ENCODE results near the gene ORAI3.

- no peak for TF ChIP-seq ARID3A (IDR thresholded peaks at IDR 0.05; ENCODE audit: low read depth, low read length)
- no peak for TF ChIP-seq TBP (CRISPR knock-in tag; IDR thresholded peaks at IDR 0.05)
- no peak for TF ChIP-seq CTCF (CRISPR knock-in tag; IDR thresholded peaks at IDR 0.05)
- no peak for TF ChIP-seq MTA3 (CRISPR knock-in tag; IDR thresholded peaks at IDR 0.05)
- TF ChIP-seq ZSCAN9 (CRISPR knock-in tag; IDR thresholded peaks at IDR 0.05; ENCODE audit: borderline replicate concordance) = no peak
- TF ChIP-seq ERF (CRISPR knock-in tag; IDR thresholded peaks at IDR 0.05) = no peak
- no peak for TF ChIP-seq ZNF282 (IDR thresholded peaks at IDR 0.05; ENCODE audit: partially characterized antibody)
- TF ChIP-seq ZNF274 (CRISPR knock-in tag; IDR thresholded peaks at IDR 0.05) = no peak
- no peak for TF ChIP-seq ZNF543 (CRISPR knock-in tag; IDR thresholded peaks at IDR 0.05)
- no peak for TF ChIP-seq ZNF781 (CRISPR knock-in tag; IDR thresholded peaks at IDR 0.05; ENCODE audit: borderline replicate concordance, not compliant biosample characterization)
- no peak for TF ChIP-seq ZNF431 (CRISPR knock-in tag; IDR thresholded peaks at IDR 0.05; ENCODE audit: borderline replicate concordance, low read depth)
- no peak for TF ChIP-seq FOXA3 (CRISPR knock-in tag; IDR thresholded peaks at IDR 0.05)
Measured at GRCh38 chr16:30918614-30919013, 30.3 kb upstream of the ORAI3 start.
